Measurements from ENCODE around the gene ZNF653. TPM values are rescaled to one million over a fixed set of nuclear protein-coding genes. Genes with fewer than 3 reads are reported as not detected.

The ZNF653 gene
- total RNA-seq, 2 donors from 2014 or later: 12.3 to 12.6 TPM

GRCh38 chr19:11453468-11454341 lies 51.9 kb downstream of the ZNF653 start:
- no peak overlapping the region for H3K27ac Mint-ChIP-seq
- WGBS, 2 experiments (ENCODE audit: insufficient coverage in 1 of 2, insufficient read length in 1 of 2): 79 to 94% methylated on average over 14 to 23 of the region's 27 CpGs

GRCh38 chr19:11452620-11453310 lies 52.9 kb downstream of the ZNF653 start:
- Histone ChIP-seq H3K27me3 (ENCODE audit: control insufficient read depth, insufficient read depth, low read length, poor library complexity, severe bottlenecking) (no peaks in the 10 kb centered on the region), H3K4me3 (ENCODE audit: low read length) (no peak overlapping the region), H3K36me3 (ENCODE audit: control insufficient read depth, insufficient read depth, low read length) (peaks cover 20% of the 10 kb centered on the region), H3K9ac (ENCODE audit: extremely low read depth, low read length, poor library complexity, severe bottlenecking) (no peak overlapping the region), H3K27ac (ENCODE audit: low read depth, low read length) (no peak overlapping the region), H3K4me1 (ENCODE audit: control insufficient read depth, insufficient read depth, low read length) (no peaks in the 10 kb centered on the region), H3K9me3 (ENCODE audit: control insufficient read depth, low read length) (no peaks in the 10 kb centered on the region)
- DNase-seq: peak; percentile 53
- H3K9me3 Mint-ChIP-seq: no peaks in the 10 kb centered on the region
- no peak overlapping the region for H3K4me3 Mint-ChIP-seq
- H3K36me3 Mint-ChIP-seq (ENCODE audit: low read depth): peaks cover 12% of the 10 kb centered on the region
- H3K4me1 Mint-ChIP-seq: peaks cover 4% of the 10 kb centered on the region
- TF ChIP-seq, protein P1, sequence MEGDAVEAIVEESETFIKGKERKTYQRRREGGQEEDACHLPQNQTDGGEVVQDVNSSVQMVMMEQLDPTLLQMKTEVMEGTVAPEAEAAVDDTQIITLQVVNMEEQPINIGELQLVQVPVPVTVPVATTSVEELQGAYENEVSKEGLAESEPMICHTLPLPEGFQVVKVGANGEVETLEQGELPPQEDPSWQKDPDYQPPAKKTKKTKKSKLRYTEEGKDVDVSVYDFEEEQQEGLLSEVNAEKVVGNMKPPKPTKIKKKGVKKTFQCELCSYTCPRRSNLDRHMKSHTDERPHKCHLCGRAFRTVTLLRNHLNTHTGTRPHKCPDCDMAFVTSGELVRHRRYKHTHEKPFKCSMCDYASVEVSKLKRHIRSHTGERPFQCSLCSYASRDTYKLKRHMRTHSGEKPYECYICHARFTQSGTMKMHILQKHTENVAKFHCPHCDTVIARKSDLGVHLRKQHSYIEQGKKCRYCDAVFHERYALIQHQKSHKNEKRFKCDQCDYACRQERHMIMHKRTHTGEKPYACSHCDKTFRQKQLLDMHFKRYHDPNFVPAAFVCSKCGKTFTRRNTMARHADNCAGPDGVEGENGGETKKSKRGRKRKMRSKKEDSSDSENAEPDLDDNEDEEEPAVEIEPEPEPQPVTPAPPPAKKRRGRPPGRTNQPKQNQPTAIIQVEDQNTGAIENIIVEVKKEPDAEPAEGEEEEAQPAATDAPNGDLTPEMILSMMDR (conservative IDR thresholded peaks at IDR 0.05): peak; percentile 41
- H3K27me3 Mint-ChIP-seq (ENCODE audit: insufficient read depth): no peaks in the 10 kb centered on the region
- H3K27ac Mint-ChIP-seq: no peak overlapping the region
- 85 to 87% methylated on average over 19 to 33 of the region's 33 CpGs for WGBS, 2 experiments (ENCODE audit: insufficient coverage in 1 of 2, insufficient read length in 1 of 2)

More at GRCh38 chr19:11453468-11454341, 51.9 kb downstream of the ZNF653 start:
- H3K4me1 ChIP-seq (ENCODE audit: control insufficient read depth, insufficient read depth, low read length): no peaks in the 10 kb centered on the region
- no peaks in the 10 kb centered on the region for H3K9me3 ChIP-seq (ENCODE audit: control insufficient read depth, low read length)
- Mint-ChIP-seq H3K9me3 (no peaks in the 10 kb centered on the region), H3K36me3 (ENCODE audit: low read depth) (peaks cover 9% of the 10 kb centered on the region), H3K4me1 (peaks cover 4% of the 10 kb centered on the region), H3K27me3 (ENCODE audit: insufficient read depth) (no peaks in the 10 kb centered on the region), H3K4me3 (no peak overlapping the region)
- no peak overlapping the region for H3K27ac ChIP-seq (ENCODE audit: low read depth, low read length)
- H3K27me3 ChIP-seq (ENCODE audit: control insufficient read depth, insufficient read depth, low read length, poor library complexity, severe bottlenecking): no peaks in the 10 kb centered on the region
- no peak overlapping the region for H3K9ac ChIP-seq (ENCODE audit: extremely low read depth, low read length, poor library complexity, severe bottlenecking)
- peaks cover 12% of the 10 kb centered on the region for H3K36me3 ChIP-seq (ENCODE audit: control insufficient read depth, insufficient read depth, low read length)
- peak; percentile 69 for DNase-seq
- TF ChIP-seq, protein P1 (conservative IDR thresholded peaks at IDR 0.05): peak; percentile 74
- H3K4me3 ChIP-seq (ENCODE audit: low read length): no peak overlapping the region

GRCh38 chr19:11451871-11452619 lies 53.6 kb downstream of the ZNF653 start:
- Histone ChIP-seq H3K27ac (ENCODE audit: low read depth, low read length) (no peak overlapping the region), H3K9ac (ENCODE audit: extremely low read depth, low read length, poor library complexity, severe bottlenecking) (no peak overlapping the region), H3K9me3 (ENCODE audit: control insufficient read depth, low read length) (no peaks in the 10 kb centered on the region), H3K4me1 (ENCODE audit: control insufficient read depth, insufficient read depth, low read length) (no peaks in the 10 kb centered on the region), H3K36me3 (ENCODE audit: control insufficient read depth, insufficient read depth, low read length) (peaks cover 27% of the 10 kb centered on the region), H3K27me3 (ENCODE audit: control insufficient read depth, insufficient read depth, low read length, poor library complexity, severe bottlenecking) (no peaks in the 10 kb centered on the region), H3K4me3 (ENCODE audit: low read length) (no peak overlapping the region)
- Mint-ChIP-seq H3K4me3 (no peak overlapping the region), H3K4me1 (peaks cover 4% of the 10 kb centered on the region), H3K27me3 (ENCODE audit: insufficient read depth) (no peaks in the 10 kb centered on the region), H3K9me3 (no peaks in the 10 kb centered on the region), H3K27ac (no peak overlapping the region), H3K36me3 (ENCODE audit: low read depth) (peaks cover 12% of the 10 kb centered on the region)
- TF ChIP-seq, protein P1 (conservative IDR thresholded peaks at IDR 0.05): no peak
- DNase-seq: peak; percentile 66
- 64 to 70% methylated on average over 6 to 23 of the region's 25 CpGs for WGBS, 2 experiments (ENCODE audit: insufficient coverage in 1 of 2, insufficient read length in 1 of 2)

Measured in endodermal cell (in vitro differentiated cells).